HG03460 (cell line): ENCODE results near the gene PDCD2L.
A peak's percentile ranks its signal among the peaks of the same experiment; 100 is the strongest.
"Not testable (repeated sequence)": the region's sequence is repeated elsewhere in the genome, so short reads cannot be mapped to it uniquely, and the experiment has no call there.

Experiments
- ATAC-seq: cut with Tn5 transposase; IDR thresholded peaks from one replicate; pipeline ENCODE4 v1.9.1; 2021; ENCODE audit not compliant: unreplicated experiment

PDCD2L gene

DNA sequence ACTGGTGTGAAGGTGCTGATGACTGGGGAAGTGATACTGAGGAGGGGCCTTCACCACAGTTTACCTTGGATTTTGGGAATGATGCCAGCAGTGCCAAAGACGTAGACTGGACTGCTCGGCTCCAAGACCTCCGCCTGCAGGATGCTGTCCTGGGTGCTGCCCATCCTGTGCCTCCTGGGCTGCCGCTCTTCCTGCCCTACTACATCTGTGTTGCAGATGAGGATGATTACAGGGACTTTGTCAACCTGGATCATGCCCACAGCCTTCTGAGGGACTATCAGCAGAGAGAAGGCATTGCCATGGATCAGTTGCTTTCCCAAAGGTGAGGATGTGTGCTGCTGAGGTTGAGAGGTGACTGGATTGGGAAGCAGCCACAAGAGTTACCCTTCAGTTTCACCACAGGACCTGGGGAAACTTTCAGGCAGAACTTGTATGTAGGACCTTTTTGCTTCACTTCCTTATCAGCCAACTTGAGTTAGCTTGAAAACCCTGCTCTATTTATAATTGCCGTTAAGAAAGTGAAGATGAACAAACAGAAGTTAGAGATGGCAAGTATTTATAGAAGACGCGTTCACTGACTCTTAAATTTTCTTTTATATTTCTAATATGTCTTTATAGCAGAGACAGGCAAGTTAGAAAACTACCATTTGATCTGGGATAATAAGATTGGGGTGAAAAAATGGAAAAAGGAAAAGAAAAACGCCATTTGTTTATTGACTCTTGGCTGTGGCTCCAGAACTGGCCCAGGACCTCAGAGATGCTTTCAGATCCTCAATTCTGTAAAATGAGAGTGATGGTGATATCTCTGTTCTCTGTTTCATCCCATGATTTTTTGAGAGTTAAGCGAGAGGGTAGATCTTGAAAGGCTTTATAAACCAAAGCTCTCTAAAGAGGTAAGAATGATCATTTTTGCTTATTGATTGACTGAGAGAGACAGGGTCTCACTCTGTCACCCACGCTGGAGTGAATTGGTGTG is 5.3 kb downstream of the PDCD2L start:
- ATAC-seq = no peak

DNA sequence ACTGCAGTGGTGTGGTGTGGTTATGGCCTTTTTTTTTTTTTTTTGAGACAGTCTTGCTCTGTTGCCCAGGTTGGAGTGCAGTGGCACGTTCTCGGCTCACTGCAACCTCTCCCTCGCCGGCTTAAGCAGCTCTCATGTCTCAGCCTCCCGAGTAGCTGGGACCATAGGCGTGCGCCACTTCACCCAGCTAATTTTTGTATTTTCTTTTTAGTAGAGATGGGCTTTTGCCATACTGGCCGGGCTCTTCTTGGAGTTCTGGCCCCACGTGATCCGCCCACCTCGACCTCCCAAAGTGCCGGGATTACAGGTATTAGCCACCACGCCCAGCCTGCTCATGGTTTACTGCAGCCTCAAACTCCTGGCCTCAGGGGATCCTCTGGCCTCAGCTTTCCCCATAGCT is 7.0 kb downstream of the PDCD2L start:
- no peak for ATAC-seq

DNA sequence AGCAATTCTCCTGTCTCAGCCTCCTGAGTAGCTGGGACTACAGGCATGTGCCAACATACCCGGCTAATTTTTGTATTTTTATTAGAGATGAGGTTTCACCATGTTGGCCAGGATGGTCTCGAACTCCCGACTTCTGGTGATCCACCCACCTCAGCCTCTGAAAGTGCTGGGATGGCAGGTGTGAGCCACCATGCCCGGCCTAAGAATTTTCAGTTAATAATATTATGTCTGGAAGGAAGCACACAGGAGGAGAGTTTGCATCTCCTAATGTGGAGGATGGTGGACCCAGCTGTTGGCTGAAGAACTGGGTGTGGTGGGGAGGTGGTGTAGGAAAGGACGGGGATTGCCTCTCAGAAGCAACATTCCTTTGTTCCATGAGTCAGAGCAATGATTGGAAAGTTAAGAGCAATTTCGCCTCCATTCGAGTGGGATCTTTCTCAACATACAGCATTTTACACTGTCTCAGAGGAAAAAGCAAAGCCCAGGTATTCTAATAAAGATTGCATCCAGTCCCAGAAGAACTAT is 11.9 kb downstream of the PDCD2L start:
- no peak for ATAC-seq

DNA sequence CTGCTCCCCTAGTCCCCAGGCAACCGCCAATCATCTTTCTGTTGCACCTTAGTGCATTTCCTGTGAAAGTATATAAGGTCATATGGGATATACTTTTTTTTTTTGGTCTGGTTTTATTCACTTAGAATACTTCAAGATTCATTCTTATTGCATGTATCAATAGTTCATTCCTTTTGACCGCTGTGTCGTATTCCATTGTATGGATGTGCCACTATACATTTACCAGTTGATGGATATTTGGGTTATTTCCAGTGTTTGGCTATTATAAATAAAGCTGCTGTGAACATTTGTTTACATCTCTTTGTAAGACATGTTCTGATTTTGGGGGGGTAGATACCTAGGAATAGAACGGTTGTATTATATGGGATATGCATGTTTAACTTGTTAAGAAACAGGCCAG is 14.1 kb downstream of the PDCD2L start:
- no peak for ATAC-seq

DNA sequence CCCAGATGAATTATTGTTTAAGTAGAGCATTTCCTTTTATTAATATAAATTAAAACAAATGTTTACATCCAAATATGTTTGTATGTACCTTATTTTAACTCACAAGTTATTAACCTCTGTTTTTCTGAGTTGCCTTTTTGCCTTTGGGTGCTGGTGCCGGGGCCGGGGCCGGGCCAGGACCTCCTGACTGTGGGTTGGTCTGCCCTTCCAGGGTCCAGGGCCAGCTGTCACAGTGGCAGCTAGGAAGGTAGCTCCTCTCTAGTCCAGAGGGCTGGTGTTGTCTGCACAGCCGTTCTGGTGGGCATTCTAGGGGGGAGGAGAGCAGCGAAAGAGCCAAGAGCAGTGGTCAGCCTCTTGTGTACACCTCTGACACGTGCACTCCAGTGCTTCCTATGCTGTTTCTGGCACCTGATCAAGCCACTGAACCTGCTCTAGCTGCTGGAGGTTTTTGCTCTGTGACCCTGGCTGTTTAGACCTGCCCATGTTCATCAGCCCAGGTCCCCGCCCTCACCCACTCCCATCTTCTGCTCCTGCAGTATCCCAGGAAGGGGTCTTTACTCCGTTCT is 22.0 kb downstream of the PDCD2L start:
- ATAC-seq = no peak

DNA sequence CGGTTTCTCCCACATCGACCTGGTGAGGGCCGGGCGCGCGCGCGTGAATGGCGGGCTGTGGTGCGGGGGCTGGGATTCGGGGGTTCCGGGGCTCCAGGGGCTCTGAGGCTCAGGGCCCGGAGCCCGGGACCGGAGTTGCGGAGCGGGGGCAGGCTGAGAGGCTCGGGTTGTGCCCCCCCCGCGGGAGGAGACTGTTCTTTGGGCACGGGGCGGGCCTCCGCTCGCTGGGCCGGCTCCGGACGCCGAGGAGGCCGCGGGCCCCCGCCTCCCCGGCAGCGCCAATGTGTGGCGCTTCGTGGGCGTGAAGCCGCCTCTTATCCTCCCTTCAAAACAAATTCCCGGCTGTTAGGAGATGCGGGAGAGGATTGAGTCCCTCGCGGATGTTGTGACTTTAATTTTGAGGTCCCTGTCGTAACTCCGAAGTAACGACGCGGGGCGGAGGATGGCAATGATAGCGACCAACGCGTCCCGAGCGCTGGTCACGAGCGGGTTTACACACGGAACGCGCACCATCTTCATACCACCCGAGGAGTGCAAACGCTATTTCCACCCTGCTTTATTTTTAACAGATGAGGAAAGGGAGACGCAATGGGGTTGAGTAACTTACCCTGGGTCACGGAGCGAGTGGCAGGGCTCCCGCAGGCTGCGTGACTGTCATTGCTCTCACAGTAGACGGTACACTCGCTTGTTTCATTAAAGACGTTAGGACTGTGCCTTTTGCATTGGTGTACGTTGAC is 24.5 kb downstream of the PDCD2L start:
- peak; percentile 43 for ATAC-seq

DNA sequence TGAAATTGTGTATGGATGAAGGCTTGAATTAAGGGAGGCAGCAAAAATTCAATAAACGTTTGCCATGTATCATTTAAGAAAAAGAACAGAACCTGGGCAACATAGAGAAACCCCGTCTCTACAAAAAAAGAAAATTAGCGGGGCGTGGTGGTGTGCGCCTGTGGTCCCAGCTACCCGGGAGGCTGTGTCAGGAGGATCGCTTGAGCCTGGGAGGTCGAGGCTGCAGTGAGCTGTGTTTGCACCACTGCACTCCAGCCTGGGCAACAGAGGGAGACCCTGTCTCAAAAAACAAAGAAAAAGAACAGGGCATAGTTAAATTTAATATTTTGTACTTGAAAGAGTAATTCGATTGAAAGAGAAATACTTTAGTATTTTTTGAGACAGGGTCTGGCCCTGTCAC is 25.4 kb downstream of the PDCD2L start:
- no peak for ATAC-seq

DNA sequence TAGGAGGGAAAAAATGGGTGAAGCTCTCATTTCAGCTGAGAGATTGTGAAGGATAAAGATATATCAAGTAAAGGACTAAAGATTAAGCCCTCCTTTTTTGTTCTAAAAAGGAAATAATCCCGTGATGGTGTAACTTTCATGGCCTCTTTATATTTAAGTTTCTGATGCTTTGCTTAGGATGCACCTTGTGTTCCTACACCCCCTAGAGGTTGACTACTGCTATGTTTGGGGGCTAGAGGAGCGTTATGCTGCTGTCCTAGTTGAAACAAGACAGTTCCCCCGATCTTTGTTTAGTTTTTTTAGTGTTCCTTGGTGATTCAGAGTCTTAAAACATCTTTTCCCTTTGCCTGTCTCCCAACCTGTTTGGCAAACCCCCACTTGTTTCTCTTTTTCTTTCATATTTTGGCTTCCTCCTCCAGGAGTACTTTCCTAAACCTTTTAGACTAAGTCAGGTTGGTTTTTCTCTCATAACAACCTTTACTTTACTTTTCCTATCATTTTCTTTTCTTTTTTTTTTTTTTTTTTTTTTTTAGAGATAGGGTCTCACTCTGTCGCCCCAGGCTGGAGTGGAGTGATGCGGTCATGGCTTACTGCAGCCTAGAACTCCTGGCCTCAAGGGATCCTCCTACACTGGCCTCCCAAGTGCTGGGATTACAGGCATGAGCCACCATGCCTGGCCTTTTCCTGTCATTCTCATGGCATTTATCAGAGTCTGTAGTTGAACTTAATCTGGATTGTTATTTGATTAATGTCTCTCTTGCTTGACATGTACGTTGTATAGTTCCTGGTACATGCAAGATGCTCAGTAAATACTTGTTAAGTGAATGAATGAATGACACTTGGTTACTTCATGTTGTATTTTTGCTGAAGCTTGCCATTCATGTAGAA is 26.8 kb downstream of the PDCD2L start:
- no peak for ATAC-seq

DNA sequence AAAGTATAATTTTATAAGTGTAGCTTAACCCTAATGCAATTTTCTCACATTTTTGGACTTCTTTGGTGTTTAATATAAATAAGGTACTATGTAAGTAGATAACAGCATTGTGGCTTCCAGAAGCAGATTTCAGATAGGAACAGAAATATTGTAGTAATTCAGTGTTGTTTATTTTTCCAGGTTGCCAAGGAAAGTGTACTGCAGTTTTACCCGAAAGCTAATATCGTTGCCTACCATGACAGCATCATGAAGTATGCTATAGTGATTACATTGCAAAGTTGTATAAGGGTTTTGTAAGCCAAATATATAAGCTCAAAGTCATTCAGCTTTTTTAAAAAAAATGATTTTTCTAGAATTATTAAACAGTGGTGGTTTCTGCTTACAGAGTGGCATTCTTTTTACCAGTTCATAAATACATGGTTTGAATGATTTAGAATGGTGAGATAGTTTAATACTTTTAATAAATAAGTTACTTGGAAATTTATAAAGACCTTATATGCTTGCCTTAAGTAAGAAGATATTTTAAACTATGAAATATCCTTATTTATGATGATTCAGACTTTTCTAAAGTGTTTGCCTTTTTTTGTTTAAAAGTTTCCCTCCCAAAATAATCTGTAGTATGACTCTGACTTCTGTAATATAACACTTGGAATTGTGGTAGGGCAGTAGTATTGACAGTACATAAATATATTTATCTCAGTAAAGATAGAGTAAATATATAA is 27.6 kb downstream of the PDCD2L start:
- ATAC-seq = no peak

DNA sequence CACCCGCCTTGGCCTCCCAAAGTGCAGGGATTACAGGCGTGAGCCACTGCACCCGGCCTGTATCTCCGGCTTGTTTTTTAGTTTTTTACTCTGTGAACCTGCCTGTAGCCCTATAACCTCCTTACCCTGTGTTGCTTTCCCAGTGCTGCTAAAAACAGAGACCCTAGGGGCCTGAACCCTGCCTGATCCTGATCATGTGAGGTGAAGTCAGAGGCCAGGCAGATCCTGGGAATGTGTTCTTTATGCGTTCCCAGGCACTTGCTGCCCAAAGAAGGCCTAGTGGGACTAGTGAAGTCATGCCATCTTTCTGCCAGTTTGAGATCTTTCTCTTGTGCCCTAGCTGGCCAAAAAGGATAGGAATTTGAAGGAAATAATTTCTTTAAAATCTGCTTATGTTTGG is 28.6 kb downstream of the PDCD2L start:
- no peak for ATAC-seq

DNA sequence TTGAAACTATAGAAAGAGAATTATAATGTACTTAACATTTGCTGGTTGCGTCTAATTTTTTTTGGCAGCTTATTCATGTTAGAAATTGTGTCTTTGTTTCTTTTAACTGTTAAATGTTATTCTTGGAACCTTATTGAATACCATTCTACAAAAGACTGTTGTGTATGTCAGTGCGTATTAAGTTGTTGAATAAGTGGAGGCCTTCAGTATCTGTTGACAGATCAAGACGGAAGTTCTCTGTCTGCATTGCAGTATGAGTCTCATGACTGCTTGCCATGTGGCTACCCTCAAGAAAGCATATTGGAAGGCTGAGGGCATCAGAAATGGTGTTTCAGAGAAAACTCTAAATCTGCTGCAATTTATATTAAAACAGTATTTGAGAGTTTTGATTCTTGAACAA is 32.5 kb downstream of the PDCD2L start:
- no peak for ATAC-seq

DNA sequence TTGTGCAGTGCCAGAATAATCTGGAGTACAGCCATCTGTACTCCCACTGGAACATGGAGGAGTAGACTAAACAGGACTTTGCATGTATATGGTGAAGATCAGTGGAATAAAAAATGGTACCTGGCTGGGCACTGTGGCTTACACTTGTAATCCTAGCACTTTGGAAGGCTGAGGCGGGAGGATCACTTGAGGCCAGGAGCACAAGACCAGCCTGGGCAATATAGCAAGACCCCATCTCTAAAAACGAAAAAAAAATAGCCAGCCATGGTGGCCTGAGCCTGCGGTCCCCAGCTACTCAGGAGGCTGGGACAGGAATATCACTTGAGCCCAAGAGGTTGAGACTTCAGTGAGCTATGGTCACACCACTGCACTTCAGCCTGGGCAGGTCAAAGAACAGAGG is 44.0 kb downstream of the PDCD2L start:
- no peak for ATAC-seq

DNA sequence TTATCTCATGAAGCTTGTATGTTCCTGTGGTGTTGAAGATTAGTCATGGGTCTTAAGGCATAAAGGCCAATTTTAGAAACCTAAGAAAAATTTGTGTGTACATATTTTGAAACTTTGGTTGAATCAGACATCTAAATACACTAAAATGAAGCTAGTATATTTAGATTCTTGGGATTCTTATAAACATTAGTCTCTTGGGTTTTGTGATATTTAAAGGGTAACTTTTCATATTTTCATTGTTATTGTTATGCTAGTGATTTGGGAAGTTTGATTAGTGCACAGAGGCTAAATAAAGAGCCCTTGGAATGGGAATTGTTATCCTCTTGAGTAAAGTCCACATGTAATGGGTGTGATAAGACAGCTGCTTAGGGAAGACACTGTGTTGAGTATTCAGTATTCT is 48.5 kb downstream of the PDCD2L start:
- no peak for ATAC-seq

DNA sequence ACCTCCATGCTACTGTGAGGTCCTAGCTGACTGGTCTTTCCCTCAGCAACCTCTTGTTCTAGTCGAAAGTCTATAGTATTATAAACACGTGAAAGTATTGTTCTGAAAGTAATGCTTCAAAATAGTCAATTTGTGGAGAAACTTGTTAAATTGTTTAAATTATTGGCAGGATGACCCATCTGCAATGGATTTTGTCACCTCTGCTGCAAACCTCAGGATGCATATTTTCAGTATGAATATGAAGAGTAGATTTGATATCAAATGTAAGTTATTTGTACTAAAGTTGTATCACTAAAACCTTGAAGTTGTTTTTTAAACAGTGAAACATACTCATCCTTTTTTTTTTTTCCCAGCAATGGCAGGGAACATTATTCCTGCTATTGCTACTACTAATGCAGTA is 49.9 kb downstream of the PDCD2L start:
- ATAC-seq = no peak

DNA sequence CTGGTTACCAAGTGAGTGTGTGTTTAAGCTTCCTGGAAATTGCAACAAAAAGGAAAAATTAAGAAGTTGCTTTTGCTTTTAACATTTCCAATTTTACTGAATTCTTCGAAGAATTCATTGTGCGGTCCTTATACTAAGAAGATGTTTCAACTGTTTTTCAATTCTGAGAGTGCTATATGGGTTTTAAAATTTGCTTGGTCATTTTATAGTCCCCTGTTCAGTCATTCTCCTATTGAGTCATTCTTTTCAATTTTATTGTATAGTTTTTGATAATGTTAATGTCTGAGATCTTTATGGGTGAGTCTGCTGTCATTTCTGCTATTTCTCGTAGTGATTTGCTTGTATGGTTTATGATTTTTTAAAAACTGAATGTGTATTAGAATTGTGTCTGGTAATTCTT is 50.5 kb downstream of the PDCD2L start:
- no peak for ATAC-seq

DNA sequence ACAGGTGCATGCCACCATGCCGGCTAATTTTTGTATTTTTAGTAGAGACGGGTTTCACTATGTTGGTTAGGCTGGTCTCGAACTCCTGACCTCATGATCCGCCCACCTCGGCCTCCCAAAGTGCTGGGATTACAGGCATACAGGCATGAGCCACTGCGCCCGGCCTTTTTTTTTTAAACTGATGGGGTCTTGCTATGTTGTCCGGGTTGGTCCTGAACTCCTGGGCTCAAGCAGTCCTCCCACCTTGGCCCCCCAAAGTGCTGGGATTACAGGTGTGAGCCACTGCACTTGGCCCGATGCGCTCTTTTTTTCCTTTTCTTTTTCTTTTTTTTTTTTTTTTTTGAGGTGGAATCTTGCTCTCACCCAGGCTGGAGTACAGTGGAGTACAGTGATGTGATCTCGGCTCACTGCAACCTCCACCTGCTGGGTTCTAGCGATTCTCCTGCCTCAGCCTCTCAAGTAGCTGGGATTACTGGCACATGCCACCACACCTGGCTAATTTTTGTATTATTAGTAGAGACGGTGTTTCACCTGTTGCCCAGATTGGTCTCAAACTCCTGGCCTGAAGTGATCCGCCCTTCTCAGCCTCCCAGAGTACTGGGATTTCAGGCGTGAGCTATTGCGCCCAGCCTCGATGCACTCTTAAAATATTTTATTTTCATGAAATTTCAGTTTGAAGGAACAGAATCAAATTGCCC is 51.7 kb downstream of the PDCD2L start:
- not testable (repeated sequence) for ATAC-seq

DNA sequence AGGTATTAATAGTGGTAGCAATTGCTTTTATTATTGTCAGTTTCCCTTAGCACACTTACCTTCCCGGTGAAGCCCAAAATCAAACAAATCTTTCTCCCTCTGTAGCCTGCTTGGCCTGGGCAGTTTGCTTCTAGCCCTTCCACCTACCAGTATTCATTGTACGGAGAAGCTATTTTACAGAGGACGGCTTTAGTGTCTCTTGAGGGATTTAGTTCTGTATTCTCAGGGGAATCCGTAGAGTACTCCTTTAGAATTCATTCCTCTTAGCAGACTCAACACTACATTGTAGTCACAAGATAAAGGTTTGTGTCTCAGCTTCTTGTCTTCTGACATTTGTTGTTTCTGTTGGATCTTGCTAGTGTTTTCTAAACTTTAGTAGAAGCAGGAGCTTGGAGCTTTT is 53.2 kb downstream of the PDCD2L start:
- no peak for ATAC-seq

DNA sequence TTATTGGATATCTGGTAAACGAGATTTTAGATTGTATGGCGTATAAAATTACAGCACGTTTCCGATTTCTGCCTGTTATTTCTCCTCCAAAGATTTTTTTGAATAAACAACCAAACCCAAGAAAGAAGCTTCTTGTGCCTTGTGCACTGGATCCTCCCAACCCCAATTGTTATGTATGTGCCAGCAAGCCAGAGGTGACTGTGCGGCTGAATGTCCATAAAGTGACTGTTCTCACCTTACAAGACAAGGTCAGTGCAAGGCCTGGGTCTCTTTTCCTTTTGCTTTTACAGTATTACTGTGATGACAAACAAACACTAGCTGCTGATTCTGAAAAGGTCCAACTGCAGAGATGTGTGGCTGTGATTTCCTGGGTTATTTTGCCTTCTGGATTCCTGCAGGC is 54.5 kb downstream of the PDCD2L start:
- no peak for ATAC-seq

DNA sequence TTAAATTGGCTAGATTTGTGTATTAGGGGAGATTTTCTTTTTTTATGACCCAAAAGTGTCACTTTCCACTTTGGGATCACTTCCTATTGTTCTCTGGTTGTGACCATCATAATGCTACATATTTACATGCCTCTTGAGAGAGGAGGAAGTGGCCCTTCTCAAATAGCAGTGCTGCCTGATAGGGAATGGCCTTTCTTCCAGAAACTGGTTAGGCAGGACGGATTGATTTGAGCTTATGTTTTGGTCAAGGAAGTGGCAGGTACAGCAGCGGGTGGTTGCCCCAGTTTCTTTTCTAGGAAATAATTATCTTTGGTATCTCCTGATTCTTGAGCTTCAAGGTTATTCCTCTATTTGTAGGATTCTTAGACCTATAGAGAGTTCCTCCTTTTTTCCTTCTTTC is 55.4 kb downstream of the PDCD2L start:
- ATAC-seq = no peak
